K562 (cell line): Measurements from ENCODE around the gene SRGN. TPM values are rescaled to one million over a fixed set of nuclear protein-coding genes. Genes with fewer than 3 reads are reported as not detected.

Experiments
- CXXC5 ChIP-seq: fragments of 250-450 bp; sonication (Bioruptor Pico); IDR thresholded peaks from 2 replicates; pipeline ENCODE4 v1.8.0; 2022; ENCODE audit warnings: inconsistent platforms, mild to moderate bottlenecking, moderate library complexity
- ILK ChIP-seq: fragments of 450-650 bp; IDR thresholded peaks from 2 replicates; pipeline ENCODE4 v1.6.1; 2016; ENCODE audit warnings: missing genetic modification characterization, low read depth, mild to moderate bottlenecking, missing compliant biosample characterization, moderate library complexity, borderline replicate concordance
- MAFK ChIP-seq: IDR thresholded peaks from 2 replicates; pipeline ENCODE4 v1.6.1; 2011; ENCODE audit warnings: low read length, improper control_type of control experiment
- PCBP1 ChIP-seq: fragments of 200-400 bp; formaldehyde crosslinking; IDR thresholded peaks from 2 replicates; pipeline ENCODE4 v1.6.1; 2018; ENCODE audit warnings: mild to moderate bottlenecking, low read depth, low read length; ENCODE audit not compliant: poor library complexity, severe bottlenecking
- PHF20 ChIP-seq: fragments of 450-650 bp; IDR thresholded peaks from 2 replicates; pipeline ENCODE4 v1.6.1; 2018; ENCODE audit not compliant: partially characterized antibody
- SAP30 ChIP-seq: fragments of 200-600 bp; sonication (generic); IDR thresholded peaks from 2 replicates; pipeline ENCODE4 v1.6.1; 2012; ENCODE audit warnings: borderline replicate concordance, low read depth, mild to moderate bottlenecking, moderate library complexity, low read length, control low read depth, inconsistent platforms; ENCODE audit not compliant: insufficient read depth, poor library complexity, severe bottlenecking
- SIX5 ChIP-seq, 2 experiments: IDR thresholded peaks; 2 replicates each; pipeline ENCODE4 v1.6.1; 2011; ENCODE audit warnings: low read length in 2 of 2, borderline replicate concordance in 1 of 2, low read depth in 1 of 2, mild to moderate bottlenecking in 1 of 2, moderate library complexity in 1 of 2; ENCODE audit not compliant: insufficient read depth in 1 of 2
- SOX6 ChIP-seq: fragments of 450-650 bp; IDR thresholded peaks from 2 replicates; pipeline ENCODE4 v1.6.1; 2014; ENCODE audit warnings: mild to moderate bottlenecking
- ZNF121 ChIP-seq: sonication (generic); formaldehyde crosslinking; conservative IDR thresholded peaks from 2 replicates; pipeline ENCODE4 v1.8.0; 2022; ENCODE audit warnings: missing genetic modification reagents
- polyA plus RNA-seq, 8 experiments: library from polyadenylated mRNA; depleted of rRNA in 4 of 8; stranded (reverse) in 5 of 8; unstranded in 3 of 8; fragments of >200 nt; fragmentation: Nextera tagmentation in 2 of 8; fragmentation: Illumina TruSeq in 1 of 8; extraction: Ambion mirVana in 2 of 8; extraction: Trizol in 1 of 8; gene quantifications; 2 replicates each; pipeline versions ENCODE4 v1.2.1 to v1.2.3, GENCODE V29; 2011 to 2014; ENCODE audit warnings: inconsistent platforms in 1 of 8, missing spikeins in 1 of 8
- total RNA-seq, 7 experiments: library from RNA; depleted of rRNA in 6 of 7; stranded (reverse); fragments of >200 nt in 6 of 7; fragmentation: Illumina TruSeq in 2 of 7; extraction: Trizol in 2 of 7; gene quantifications; 2 replicates each; pipeline versions ENCODE4 v1.2.1 to v1.2.3, GENCODE V29; 2011 to 2021; ENCODE audit warnings: low replicate concordance in 1 of 7
- TF ChIP-seq, protein P1 (sequence below): fragments of 450-650 bp; IDR thresholded peaks from 2 replicates; pipeline ENCODE4 v1.6.1; 2016; ENCODE audit warnings: mild to moderate bottlenecking, moderate library complexity
- TF ChIP-seq, protein P2 (sequence below): sonication (generic); formaldehyde crosslinking; IDR thresholded peaks from 2 replicates; pipeline ENCODE4 v1.8.0; 2022; ENCODE audit warnings: mild to moderate bottlenecking, missing genetic modification reagents
- TF ChIP-seq, protein P3 (sequence below): IDR thresholded peaks from 2 replicates; pipeline ENCODE4 v1.6.1; 2014; ENCODE audit warnings: antibody characterized with exemption

SRGN gene
- total and polyA plus RNA-seq, 9 of the 15 experiments (the other 6 are each of a cell fraction or from before 2014, with no cell fraction given) = 136 to 304 (median 180) TPM

DNA sequence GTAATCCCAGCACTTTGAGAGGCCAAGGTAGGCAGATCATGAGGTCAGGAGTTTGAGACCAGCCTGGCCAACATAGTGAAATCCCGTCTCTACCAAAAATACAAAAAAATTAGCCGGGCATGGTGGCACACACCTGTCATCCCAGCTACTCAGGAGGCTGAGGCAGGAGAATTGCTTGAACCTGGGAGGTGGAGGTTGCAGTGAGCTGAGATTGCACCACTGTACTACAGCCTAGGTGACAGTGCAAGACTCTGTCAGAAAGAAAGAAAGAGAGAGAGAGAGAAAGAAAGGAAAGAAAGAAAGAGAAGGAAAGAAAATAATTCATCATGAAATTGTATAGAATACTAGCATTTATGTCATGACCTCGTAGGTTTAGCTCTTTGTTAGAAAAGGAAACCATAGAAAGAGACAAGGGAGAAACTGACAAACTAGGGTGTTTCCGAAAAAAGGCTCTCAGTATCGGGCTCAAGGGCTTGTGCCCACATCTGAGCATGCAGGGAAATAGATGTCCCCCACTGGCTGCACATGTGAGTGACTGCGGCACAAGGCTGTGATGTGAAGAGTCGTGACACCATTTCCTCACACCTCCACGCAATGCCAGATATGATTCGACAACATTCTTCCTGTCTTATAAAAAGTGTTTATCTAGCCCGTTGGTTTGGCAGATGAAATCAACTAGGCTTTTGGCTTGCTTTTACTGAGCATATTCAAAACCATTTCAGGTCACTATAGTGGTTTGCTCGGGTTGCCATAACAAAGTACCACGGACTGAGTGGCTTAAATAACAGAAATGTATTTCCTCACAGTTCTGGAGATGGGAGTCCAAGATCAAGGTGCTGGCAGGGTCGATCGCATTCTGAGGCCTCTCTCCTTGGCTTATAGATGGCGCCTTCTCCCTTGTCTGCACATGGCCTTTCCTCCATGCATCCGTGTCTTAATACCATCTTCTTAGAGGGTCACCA is 2.0 kb downstream of the SRGN start (continued):
- TF ChIP-seq, protein P1, sequence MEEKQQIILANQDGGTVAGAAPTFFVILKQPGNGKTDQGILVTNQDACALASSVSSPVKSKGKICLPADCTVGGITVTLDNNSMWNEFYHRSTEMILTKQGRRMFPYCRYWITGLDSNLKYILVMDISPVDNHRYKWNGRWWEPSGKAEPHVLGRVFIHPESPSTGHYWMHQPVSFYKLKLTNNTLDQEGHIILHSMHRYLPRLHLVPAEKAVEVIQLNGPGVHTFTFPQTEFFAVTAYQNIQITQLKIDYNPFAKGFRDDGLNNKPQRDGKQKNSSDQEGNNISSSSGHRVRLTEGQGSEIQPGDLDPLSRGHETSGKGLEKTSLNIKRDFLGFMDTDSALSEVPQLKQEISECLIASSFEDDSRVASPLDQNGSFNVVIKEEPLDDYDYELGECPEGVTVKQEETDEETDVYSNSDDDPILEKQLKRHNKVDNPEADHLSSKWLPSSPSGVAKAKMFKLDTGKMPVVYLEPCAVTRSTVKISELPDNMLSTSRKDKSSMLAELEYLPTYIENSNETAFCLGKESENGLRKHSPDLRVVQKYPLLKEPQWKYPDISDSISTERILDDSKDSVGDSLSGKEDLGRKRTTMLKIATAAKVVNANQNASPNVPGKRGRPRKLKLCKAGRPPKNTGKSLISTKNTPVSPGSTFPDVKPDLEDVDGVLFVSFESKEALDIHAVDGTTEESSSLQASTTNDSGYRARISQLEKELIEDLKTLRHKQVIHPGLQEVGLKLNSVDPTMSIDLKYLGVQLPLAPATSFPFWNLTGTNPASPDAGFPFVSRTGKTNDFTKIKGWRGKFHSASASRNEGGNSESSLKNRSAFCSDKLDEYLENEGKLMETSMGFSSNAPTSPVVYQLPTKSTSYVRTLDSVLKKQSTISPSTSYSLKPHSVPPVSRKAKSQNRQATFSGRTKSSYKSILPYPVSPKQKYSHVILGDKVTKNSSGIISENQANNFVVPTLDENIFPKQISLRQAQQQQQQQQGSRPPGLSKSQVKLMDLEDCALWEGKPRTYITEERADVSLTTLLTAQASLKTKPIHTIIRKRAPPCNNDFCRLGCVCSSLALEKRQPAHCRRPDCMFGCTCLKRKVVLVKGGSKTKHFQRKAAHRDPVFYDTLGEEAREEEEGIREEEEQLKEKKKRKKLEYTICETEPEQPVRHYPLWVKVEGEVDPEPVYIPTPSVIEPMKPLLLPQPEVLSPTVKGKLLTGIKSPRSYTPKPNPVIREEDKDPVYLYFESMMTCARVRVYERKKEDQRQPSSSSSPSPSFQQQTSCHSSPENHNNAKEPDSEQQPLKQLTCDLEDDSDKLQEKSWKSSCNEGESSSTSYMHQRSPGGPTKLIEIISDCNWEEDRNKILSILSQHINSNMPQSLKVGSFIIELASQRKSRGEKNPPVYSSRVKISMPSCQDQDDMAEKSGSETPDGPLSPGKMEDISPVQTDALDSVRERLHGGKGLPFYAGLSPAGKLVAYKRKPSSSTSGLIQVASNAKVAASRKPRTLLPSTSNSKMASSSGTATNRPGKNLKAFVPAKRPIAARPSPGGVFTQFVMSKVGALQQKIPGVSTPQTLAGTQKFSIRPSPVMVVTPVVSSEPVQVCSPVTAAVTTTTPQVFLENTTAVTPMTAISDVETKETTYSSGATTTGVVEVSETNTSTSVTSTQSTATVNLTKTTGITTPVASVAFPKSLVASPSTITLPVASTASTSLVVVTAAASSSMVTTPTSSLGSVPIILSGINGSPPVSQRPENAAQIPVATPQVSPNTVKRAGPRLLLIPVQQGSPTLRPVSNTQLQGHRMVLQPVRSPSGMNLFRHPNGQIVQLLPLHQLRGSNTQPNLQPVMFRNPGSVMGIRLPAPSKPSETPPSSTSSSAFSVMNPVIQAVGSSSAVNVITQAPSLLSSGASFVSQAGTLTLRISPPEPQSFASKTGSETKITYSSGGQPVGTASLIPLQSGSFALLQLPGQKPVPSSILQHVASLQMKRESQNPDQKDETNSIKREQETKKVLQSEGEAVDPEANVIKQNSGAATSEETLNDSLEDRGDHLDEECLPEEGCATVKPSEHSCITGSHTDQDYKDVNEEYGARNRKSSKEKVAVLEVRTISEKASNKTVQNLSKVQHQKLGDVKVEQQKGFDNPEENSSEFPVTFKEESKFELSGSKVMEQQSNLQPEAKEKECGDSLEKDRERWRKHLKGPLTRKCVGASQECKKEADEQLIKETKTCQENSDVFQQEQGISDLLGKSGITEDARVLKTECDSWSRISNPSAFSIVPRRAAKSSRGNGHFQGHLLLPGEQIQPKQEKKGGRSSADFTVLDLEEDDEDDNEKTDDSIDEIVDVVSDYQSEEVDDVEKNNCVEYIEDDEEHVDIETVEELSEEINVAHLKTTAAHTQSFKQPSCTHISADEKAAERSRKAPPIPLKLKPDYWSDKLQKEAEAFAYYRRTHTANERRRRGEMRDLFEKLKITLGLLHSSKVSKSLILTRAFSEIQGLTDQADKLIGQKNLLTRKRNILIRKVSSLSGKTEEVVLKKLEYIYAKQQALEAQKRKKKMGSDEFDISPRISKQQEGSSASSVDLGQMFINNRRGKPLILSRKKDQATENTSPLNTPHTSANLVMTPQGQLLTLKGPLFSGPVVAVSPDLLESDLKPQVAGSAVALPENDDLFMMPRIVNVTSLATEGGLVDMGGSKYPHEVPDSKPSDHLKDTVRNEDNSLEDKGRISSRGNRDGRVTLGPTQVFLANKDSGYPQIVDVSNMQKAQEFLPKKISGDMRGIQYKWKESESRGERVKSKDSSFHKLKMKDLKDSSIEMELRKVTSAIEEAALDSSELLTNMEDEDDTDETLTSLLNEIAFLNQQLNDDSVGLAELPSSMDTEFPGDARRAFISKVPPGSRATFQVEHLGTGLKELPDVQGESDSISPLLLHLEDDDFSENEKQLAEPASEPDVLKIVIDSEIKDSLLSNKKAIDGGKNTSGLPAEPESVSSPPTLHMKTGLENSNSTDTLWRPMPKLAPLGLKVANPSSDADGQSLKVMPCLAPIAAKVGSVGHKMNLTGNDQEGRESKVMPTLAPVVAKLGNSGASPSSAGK = peak; percentile 82
- TF ChIP-seq, protein P2, sequence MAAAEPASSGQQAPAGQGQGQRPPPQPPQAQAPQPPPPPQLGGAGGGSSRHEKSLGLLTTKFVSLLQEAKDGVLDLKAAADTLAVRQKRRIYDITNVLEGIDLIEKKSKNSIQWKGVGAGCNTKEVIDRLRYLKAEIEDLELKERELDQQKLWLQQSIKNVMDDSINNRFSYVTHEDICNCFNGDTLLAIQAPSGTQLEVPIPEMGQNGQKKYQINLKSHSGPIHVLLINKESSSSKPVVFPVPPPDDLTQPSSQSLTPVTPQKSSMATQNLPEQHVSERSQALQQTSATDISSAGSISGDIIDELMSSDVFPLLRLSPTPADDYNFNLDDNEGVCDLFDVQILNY (CRISPR knock-in tag) = no peak
- TF ChIP-seq CXXC5 (CRISPR knock-in tag) (no peak), PCBP1 (no peak), ZNF121 (no peak), PHF20 (no peak), SIX5 (IDR thresholded peaks at IDR 0.05; ENCODE audit: borderline replicate concordance in 1 of 2, insufficient read depth in 1 of 2, low read depth in 1 of 2, low read length in 2 of 2) (no peak), SAP30 (no peak), ILK (tag) (no peak), SOX6 (no peak), MAFK (no peak)
- TF ChIP-seq, protein P3, sequence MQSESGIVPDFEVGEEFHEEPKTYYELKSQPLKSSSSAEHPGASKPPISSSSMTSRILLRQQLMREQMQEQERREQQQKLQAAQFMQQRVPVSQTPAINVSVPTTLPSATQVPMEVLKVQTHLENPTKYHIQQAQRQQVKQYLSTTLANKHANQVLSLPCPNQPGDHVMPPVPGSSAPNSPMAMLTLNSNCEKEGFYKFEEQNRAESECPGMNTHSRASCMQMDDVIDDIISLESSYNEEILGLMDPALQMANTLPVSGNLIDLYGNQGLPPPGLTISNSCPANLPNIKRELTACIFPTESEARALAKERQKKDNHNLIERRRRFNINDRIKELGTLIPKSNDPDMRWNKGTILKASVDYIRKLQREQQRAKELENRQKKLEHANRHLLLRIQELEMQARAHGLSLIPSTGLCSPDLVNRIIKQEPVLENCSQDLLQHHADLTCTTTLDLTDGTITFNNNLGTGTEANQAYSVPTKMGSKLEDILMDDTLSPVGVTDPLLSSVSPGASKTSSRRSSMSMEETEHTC = no peak
